ENCODE results near the gene ABCC1.

- no peak for TF ChIP-seq KAT7 (CRISPR knock-in tag; IDR thresholded peaks at IDR 0.05; ENCODE audit: borderline replicate concordance)
- no peak for TF ChIP-seq CTCF (IDR thresholded peaks at IDR 0.05)
- no peak for TF ChIP-seq PREB (CRISPR knock-in tag; IDR thresholded peaks at IDR 0.05; ENCODE audit: borderline replicate concordance)
Measured at GRCh38 chr16:16005721-16006120, 56.3 kb downstream of the ABCC1 start.

All from WTC11 (cell line).